GM21737 (cell line): ENCODE data around the gene LPP.

Source experiments
- ATAC-seq: cut with Tn5 transposase; IDR thresholded peaks from one replicate; pipeline ENCODE4 v1.9.1; 2021; ENCODE audit warnings: mild to moderate bottlenecking, moderate library complexity; ENCODE audit not compliant: unreplicated experiment

The LPP gene

GRCh38 chr3:188497021-188497420 lies 343.1 kb downstream of the LPP start:
- ATAC-seq: no peak

GRCh38 chr3:188503647-188504046 lies 349.7 kb downstream of the LPP start:
- no peak for ATAC-seq

- ATAC-seq: no peak
Measured at GRCh38 chr3:188505151-188505550, 351.2 kb downstream of the LPP start.

DNA sequence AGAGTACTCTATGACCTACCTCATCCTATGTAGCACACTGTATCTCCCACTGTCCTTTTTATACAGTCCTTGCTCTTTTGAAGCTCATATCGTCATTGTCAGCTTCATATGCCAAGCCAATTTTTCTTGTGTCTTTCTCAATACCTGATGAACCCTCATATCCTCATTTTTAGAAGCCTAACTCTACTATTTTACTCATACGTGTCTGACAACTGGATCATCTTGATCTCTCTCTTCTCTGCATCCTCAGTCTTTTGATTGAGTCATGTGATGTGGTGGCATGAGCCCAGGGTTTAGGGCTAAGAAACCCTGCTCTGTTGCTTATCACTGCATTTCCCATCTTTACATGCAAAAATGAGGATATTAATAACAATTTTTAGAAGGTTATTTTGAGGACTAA lies 352.0 kb downstream of the LPP start:
- no peak for ATAC-seq

DNA sequence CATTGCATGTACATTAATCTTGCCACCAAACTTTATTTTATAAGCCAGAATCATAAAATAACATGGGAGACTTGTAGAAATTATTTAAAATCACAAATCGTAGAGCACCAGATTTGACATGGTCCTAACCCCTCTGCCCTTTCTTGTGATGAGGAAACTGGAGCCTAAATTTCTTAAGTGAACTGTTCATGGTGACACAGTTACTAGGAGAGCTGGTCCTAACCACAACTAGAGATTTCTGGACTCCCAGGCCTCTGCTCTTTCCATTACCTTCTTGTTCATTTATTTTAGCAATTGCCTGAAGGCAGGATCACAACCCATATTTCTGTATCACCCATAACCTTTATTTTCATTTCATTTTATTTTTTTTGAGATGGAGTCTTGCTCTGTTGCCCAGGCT lies 352.5 kb downstream of the LPP start:
- ATAC-seq: no peak

- ATAC-seq: no peak
Measured at GRCh38 chr3:188507244-188507720, 353.3 kb downstream of the LPP start.

GRCh38 chr3:188508454-188508853 lies 354.5 kb downstream of the LPP start:
- ATAC-seq: no peak

- no peak for ATAC-seq
Measured at GRCh38 chr3:188509316-188509715, 355.4 kb downstream of the LPP start.

DNA sequence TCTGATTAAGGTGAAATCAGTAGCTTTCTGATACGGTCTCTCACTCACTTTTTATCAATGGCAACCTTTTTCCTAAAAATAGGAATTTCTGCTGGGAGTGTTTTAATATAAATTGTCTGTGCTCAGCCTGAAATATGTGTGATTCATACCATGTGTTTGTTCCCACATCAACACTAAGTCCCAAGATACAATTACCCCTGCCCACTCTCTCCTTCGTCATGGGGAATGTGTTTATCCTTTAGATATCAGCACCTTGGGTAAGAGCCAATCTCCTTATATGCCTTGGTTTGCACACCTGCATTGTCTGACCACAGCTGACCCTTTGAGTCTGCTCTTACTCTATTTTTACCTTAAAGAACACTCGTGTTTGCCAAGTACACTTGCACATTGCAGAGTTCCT lies 356.4 kb downstream of the LPP start:
- ATAC-seq: no peak

DNA sequence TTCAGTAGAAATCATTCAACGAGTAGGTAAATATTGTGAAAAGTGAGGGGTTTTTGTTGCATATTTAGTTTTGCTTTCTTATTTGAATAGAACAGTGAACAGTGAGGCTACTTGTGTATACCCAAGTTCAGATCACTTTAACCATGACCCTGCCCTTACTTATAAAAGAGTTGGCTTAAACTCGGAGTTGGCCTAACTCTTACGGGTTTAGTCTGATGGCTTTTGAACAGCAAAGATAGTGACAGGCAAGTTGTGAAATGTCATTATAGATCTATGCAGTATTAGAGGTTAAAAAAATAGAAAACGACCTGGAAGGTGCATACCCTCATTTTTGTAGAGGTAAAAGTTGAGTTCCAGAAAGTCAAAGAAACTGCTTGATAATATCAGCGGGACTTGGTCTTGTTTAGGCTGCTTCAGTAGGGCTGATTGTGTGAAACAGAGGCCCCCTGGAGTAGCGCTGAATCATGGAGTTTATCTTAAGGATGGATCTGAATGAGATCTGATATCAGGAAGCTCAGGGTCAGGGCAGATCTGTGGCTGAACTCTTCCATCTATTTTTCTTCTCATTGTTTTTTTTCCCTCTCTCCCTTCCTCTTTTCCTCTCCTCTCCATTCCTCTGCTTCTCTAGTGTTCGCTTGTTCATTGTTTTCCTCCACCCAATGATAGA lies 359.8 kb downstream of the LPP start:
- ATAC-seq: no peak

GRCh38 chr3:188516515-188516914 lies 362.6 kb downstream of the LPP start:
- ATAC-seq: no peak

DNA sequence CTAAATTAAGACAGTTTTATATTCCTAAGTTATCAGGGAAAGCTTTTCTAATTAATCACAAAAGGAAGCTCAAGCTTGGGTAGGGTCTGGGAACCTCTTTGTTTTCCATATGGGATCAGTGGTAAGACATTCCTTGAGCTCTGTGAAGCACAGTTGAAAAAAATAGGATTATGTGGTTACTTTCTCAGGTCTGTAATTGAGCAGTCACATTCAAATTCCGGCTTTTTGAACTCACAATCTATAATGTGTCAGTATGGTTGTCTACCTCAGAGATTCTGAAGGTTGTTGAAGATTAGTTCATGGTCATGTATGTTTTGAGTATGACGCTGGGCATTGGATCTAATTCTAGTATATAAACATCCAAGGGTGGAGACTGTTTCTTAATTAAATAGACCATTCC lies 364.5 kb downstream of the LPP start:
- ATAC-seq: no peak

GRCh38 chr3:188518835-188519452 lies 365.0 kb downstream of the LPP start:
- ATAC-seq: no peak

DNA sequence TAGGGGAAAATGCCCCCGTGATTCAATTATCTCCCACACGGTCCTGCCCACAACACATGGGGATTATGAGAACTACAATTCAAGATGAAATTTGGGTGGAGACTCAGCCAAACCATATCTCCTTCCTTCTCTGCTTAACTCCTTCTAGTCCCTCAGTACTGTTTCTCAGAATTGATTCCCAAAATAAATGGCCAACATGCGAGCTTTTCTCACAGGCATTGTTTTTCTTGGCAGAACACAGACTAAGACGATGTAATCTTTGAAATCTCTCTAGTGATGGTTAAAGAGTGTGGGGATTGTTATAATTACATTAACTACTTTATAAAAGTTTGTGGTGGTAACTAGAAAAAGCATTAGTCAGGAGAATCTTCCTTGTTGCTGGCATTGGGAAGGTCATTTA lies 366.5 kb downstream of the LPP start:
- no peak for ATAC-seq

GRCh38 chr3:188522115-188522514 lies 368.2 kb downstream of the LPP start:
- ATAC-seq: no peak

- ATAC-seq: no peak
Measured at GRCh38 chr3:188523291-188523690, 369.3 kb downstream of the LPP start.

GRCh38 chr3:188524052-188524451 lies 370.1 kb downstream of the LPP start:
- no peak for ATAC-seq

- no peak for ATAC-seq
Measured at GRCh38 chr3:188526057-188526456, 372.1 kb downstream of the LPP start.

DNA sequence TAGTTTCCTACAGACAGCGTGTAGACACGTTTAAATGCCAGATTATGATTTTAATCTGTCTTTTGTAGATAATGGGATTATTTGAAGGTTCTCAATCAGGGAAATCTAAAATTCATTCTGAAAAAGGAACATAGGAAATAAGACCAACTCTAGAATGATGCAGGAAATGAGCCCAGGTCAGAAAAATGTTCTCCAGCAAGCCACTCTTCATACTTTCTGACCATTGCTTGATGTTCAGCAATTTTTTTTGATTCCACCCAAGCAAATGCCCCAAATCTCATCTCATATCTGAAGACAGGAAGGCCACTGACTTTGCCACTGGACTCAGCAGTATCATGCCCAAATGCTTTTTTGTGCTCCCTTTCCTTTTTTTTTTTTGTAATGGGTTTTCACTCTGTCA lies 373.4 kb downstream of the LPP start:
- ATAC-seq: no peak

DNA sequence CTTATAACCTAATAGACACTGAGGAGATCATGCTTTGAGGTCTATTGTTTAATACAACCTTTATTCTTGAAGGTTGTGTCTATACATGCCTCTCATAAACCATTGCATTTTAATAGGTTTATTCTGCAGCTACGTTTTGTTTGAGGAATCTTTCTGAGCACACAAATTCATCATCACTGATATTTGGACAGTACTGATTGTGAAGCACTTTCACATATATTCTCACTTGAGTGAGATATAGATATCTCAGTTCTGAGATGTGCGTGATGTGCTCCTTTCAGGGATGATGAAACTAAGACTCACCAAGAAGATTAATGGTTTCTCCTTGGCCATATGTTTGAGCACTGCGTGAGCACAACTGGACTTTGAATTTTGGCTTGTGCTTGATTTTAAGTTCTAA lies 374.4 kb downstream of the LPP start:
- ATAC-seq: no peak

DNA sequence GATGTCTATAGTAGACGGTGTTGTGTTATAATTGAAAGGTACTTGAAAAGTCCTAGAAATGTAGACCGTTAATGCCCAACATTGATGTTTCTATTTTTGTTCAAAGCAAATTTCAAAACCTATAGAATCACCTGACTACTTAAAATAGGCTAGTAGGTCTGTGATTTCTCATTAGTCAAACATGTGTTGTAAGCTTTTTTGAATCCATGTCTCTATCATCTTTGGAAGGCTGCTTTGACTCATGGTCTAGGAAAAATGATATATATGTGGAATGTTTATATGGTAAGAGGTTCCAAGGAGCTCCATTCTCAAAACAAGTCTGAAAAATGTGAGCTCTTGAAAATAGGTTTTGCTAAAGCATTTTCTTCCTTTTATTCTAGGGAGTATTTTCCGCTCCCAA lies 375.3 kb downstream of the LPP start:
- ATAC-seq: no peak

- no peak for ATAC-seq
Measured at GRCh38 chr3:188530226-188530625, 376.3 kb downstream of the LPP start.

- no peak for ATAC-seq
Measured at GRCh38 chr3:188531210-188531609, 377.3 kb downstream of the LPP start.
